Esophagus mucosa (tissue), 1 donor: Measurements from ENCODE around the gene ASIC4. TPM values are rescaled to one million over a fixed set of nuclear protein-coding genes. Genes with fewer than 3 reads are reported as not detected.
A peak's percentile ranks its signal among the peaks of the same experiment; 100 is the strongest.

Source experiments
- ATAC-seq: fragments of 200-7000 bp; cut with Tn5 transposase; one replicate; pipeline ENCODE4 v1.9.1; 2020
- total RNA-seq: library from RNA; stranded (reverse); gene quantifications from one replicate; pipeline ENCODE4 v1.2.4, GENCODE V29; 2023
- donor health status: DM: yes; HTN: yes; CAD: no.

The ASIC4 gene
- total RNA-seq, 1 donor from 2014 or later: not detected

- ATAC-seq: no peak
Observed at GRCh38 chr2:219482674-219483405, 31.4 kb upstream of the ASIC4 start.

DNA sequence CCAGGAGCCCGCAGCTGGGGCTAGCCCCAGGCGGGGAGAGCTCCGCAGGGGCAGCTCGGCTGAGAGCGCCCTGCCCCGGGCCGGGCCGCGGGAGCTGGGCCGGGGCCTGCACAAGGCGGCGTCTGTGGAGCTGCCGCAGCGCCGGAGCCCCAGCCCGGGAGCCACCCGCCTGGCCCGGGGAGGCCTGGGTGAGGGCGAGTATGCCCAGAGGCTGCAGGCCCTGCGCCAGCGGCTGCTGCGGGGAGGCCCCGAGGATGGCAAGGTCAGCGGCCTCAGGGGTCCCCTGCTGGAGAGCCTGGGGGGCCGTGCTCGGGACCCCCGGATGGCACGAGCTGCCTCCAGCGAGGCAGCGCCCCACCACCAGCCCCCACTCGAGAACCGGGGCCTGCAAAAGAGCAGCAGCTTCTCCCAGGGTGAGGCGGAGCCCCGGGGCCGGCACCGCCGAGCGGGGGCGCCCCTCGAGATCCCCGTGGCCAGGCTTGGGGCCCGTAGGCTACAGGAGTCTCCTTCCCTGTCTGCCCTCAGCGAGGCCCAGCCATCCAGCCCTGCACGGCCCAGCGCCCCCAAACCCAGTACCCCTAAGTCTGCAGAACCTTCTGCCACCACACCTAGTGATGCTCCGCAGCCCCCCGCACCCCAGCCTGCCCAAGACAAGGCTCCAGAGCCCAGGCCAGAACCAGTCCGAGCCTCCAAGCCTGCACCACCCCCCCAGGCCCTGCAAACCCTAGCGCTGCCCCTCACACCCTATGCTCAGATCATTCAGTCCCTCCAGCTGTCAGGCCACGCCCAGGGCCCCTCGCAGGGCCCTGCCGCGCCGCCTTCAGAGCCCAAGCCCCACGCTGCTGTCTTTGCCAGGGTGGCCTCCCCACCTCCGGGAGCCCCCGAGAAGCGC is 30.6 kb upstream of the ASIC4 start:
- no peak for ATAC-seq

GRCh38 chr2:219484343-219485200 is 29.7 kb upstream of the ASIC4 start:
- ATAC-seq: no peak

GRCh38 chr2:219485201-219485580 is 29.1 kb upstream of the ASIC4 start:
- ATAC-seq: no peak

GRCh38 chr2:219486380-219486959 is 27.8 kb upstream of the ASIC4 start:
- no peak for ATAC-seq

- no peak for ATAC-seq
Observed at GRCh38 chr2:219488149-219488843, 26.0 kb upstream of the ASIC4 start.

GRCh38 chr2:219488844-219489194 is 25.5 kb upstream of the ASIC4 start:
- no peak for ATAC-seq

- ATAC-seq: no peak
Observed at GRCh38 chr2:219489315-219489714, 25.0 kb upstream of the ASIC4 start.

DNA sequence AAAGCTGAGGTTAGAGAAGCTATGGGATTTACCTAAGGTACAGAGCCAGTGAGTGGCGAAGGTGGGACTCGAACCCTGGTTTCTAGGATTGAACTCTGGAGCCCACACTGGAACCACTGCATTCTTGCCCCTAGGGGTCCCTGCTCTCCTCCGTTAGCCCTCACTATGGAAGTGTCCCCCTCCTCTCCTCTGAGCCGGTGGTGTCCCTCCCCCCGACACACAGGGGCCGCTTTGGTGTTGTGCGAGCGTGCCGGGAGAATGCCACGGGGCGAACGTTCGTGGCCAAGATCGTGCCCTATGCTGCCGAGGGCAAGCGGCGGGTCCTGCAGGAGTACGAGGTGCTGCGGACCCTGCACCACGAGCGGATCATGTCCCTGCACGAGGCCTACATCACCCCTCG is 24.1 kb upstream of the ASIC4 start:
- ATAC-seq: no peak

DNA sequence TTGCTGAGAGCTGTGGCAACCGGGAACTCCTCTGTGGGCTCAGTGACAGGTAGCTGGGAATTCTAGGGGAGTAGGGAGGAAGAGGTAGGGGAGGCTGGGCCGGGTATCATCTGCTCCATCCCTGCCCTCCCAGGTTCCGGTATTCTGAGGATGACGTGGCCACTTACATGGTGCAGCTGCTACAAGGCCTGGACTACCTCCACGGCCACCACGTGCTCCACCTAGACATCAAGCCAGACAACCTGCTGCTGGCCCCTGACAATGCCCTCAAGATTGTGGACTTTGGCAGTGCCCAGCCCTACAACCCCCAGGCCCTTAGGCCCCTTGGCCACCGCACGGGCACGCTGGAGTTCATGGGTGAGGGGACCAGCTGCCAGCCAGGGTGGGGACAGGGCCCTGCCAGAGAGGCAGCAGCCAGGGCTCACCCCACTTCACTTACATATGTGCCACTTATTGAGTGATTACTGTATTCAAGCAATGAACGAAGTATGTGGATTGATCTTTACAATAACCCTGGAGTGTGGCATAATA is 23.6 kb upstream of the ASIC4 start:
- no peak for ATAC-seq

GRCh38 chr2:219491278-219491963 is 22.9 kb upstream of the ASIC4 start:
- no peak for ATAC-seq

GRCh38 chr2:219492575-219492974 is 21.7 kb upstream of the ASIC4 start:
- ATAC-seq: no peak

DNA sequence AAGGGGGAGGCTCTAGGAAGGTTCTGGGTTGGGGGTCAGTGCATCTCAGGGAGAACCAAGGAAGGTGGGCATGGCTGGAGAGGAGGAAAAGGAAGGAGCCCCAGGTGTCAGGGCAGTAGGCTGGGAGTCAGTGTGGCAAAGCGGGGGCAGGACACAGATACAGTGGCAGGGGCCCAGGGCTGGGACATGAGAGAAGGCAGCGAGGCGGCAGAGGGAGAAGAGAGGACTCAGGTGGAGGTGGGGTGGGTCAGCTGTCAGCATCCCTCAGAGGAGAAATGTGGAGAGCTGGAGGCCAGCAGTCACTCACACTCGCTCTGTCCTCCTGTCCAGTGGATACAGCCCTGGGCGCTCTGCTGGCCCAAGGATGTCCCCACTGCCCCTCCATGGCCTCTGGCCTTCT is 21.2 kb upstream of the ASIC4 start:
- ATAC-seq: no peak

GRCh38 chr2:219494952-219495530 is 19.2 kb upstream of the ASIC4 start:
- no peak for ATAC-seq

GRCh38 chr2:219495531-219496122 is 18.7 kb upstream of the ASIC4 start:
- no peak for ATAC-seq

DNA sequence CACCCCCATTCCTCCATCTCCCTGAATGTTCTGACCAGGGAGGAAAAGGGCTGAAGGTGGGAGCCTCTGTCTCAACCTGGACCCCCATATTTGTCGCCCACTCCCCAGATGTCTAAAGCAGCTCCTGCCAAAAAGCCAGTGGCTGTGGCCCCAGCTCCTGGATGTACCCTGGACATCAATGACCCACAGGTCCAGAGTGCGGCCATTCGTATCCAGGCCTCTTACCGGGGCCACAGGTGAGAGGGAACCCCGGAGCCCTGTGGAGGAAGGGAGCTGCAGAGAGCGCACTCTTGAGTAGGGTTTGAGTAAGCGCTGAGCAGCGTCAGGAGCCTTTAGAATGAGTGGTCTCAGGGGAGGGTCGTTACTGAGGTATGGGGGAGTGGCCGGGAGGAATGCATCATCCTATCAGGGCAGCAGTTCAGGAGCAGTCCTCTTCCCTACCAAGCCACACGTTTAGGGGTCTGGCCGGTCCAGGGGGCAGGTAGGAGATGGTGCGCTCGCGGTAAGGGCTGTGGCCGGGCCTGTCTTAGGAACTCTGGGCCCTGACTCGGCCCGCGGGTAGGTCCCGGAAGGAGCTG is 17.9 kb upstream of the ASIC4 start:
- no peak for ATAC-seq

GRCh38 chr2:219496825-219497494 is 17.3 kb upstream of the ASIC4 start:
- ATAC-seq: no peak

DNA sequence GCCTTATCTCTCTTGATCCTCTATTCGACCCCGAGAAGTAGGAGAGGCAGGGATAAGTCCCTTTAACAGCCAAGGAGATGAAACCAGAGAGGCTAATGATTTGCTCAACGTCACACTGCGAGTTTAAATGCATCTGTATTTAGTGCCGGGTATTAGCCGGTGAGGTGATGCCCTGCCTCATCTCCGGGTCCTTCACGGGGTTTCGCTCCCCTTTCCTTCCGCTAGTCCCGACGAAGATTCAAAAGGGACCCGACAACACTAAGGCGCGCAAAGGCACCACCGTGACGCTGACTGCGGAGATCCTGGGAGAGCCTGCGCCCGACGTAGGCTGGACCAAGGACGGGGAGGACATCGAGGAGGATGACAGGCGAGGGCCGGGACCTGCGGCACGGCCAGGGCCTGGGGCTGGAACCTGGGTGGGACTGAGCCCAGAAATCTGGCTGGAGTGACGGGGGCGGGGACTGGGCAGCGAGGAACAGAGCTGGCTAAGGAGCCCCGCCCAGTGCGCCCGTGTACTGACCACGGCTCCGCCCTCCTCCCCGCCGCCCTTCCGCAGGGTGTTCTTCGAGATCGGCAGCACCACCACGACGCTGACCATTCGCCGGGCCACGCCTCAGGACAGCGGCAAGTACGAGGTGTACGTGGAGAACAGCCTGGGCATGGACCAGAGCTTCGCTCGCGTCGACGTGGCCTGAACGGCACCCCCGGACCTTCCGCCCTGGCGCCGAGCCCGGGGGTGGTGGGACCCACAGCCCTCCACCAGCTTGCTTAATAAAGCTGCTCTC is 16.6 kb upstream of the ASIC4 start:
- ATAC-seq: peak; percentile 58
